Muscle of leg (tissue), 11 donors: ENCODE results near the gene POLD2. TPM values are rescaled to one million over a fixed set of nuclear protein-coding genes. Genes with fewer than 3 reads are reported as not detected.

ENCODE experiments used
- DNase-seq: peaks from one replicate; pipeline ENCODE4 v3.0.0; 2013
- H3K27ac ChIP-seq: one replicate; pipeline ENCODE4 v1.5.1; 2013; ENCODE audit warnings: mild to moderate bottlenecking, low read length, control low read depth
- H3K27me3 ChIP-seq: one replicate; pipeline ENCODE4 v1.6.1; 2013; ENCODE audit warnings: low read length; ENCODE audit not compliant: control insufficient read depth, insufficient read depth
- H3K36me3 ChIP-seq: one replicate; pipeline ENCODE4 v1.6.1; 2013; ENCODE audit warnings: low read length; ENCODE audit not compliant: control insufficient read depth, insufficient read depth
- H3K4me1 ChIP-seq: one replicate; pipeline ENCODE4 v1.6.1; 2013; ENCODE audit warnings: low read length; ENCODE audit not compliant: control insufficient read depth, insufficient read depth
- H3K4me3 ChIP-seq: one replicate; pipeline ENCODE4 v1.5.1; 2013; ENCODE audit warnings: low read length, control low read depth
- H3K9me3 ChIP-seq: replicated peaks from 2 replicates; pipeline ENCODE4 v1.6.1; 2013; ENCODE audit warnings: low read depth, low read length; ENCODE audit not compliant: control insufficient read depth
- WGBS: methylation state at CpG from one replicate; pipeline ENCODE4 v1.1.5; 2013; ENCODE audit warnings: missing lambda C conversion rate; ENCODE audit not compliant: insufficient coverage; 5-methylcytosine and 5-hydroxymethylcytosine counted together
- polyA plus RNA-seq, 8 donors: library from polyadenylated mRNA; unstranded; fragments of 120-200 nt; gene quantifications; one replicate each; pipeline versions ENCODE4 v1.2.1 to v1.2.3, GENCODE V29; 2013; ENCODE audit warnings: inconsistent platforms in 1 of 8, low replicate concordance in 1 of 8; ENCODE audit not compliant: insufficient read length in 8 of 8, insufficient read depth in 1 of 8
- total RNA-seq: library from RNA; stranded (reverse); fragments of 120-200 nt; gene quantifications from one replicate; pipeline ENCODE4 v1.2.4, GENCODE V29; 2013

Gene POLD2
- total and polyA plus RNA-seq, 9 donors = 60.3 to 93.9 (median 81.7) TPM

DNA sequence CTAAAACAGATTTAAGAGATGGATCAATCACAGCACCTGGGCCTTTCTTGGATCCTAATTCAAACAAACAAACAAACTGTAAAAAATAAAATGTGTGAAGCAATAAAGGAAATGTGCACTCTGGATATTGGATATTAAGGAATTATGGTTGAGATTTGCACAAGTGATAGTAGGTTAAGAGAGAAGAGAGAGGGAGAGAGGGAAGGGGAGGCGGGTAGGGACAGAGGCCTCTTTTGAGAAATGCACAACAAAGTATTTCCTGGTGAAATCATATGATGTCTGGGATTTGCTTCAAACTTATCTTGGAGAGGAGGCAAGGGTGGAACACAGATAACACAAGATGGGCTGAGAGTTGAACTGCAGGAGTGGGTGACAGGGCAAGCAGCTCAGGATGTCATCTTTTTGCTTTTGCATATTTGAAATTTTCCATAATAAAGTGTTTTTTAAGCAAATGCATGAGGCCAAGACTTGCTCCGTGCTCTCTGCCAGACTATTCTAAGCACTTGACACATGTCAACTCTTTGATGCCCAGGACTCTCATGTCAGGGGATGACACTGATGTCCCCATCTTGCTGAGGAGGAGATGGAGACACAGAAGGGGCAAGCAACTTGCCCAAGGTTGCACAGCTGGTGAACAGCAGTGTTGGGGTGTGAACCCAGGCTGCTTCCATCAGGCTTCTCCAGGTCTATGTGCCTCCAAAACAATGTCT lies 28.3 kb downstream of the POLD2 start:
- no peaks in the 10 kb centered on the region for H3K27me3 ChIP-seq
- H3K9me3 ChIP-seq = no peaks in the 10 kb centered on the region

DNA sequence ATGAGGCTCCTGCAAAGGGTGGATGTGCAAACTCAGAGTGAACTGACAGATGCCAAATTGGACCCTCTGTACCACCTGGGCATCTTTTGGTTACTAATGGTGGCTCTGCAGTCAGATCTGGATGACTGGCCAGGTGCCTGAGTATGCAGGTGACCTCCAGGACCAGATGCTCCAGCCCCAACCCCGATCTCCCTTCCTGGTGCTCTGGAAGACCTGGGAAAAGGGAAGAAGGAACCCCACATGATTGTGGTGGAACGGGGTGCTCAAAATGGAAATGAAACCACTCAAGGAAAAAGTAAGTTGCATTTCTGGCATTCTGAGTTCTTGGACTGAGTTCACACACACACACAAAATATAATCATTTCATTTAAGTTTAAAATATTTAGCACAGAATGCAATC lies 29.0 kb downstream of the POLD2 start:
- Histone ChIP-seq H3K4me3 (no peak overlapping the region), H3K36me3 (no peaks in the 10 kb centered on the region), H3K27me3 (no peaks in the 10 kb centered on the region), H3K27ac (no peak overlapping the region), H3K9me3 (no peaks in the 10 kb centered on the region), H3K4me1 (peaks cover 11% of the 10 kb centered on the region)
- WGBS = no CpG with 5 or more reads among the region's 2 CpGs
- no peak for DNase-seq

More for the DNA sequence above, 28.3 kb downstream of the POLD2 start:
- peaks cover 13% of the 10 kb centered on the region for H3K4me1 ChIP-seq
- H3K36me3 ChIP-seq = no peaks in the 10 kb centered on the region
- no peak overlapping the region for H3K4me3 ChIP-seq
- DNase-seq = no peak
- peak overlapping the region; percentile 38 for H3K27ac ChIP-seq
- 29% methylated on average over 1 of the region's 2 CpGs for WGBS

DNA sequence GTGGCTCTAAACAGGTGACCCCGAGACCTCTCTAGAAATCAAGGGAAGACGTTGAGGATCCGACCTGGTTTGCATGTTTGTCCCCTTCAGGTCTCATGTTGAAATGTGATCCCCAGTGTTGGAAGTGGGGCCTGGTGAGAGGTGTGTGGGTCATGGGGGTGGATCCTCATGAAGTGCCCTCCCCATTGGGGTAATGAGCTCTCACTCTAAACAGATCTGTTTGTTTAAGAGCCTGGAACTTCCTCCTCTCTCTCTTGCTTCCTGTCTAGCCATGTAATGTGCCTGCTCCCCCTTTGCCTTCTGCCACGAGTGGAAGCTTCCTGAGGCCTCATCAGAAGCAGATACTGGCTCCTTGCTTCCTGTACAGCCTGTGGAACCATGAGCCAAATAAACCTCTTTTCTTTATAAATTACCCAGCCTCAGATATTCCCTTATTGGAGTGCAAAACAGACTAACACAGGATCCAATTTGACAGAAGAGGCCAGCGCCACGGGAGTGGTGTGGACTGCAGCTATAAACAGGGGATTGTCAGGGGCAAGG lies 30.2 kb downstream of the POLD2 start:
- 86% methylated on average over 4 of the region's 6 CpGs for WGBS
- no peaks in the 10 kb centered on the region for H3K27me3 ChIP-seq
- DNase-seq = no peak
- H3K4me1 ChIP-seq = peaks cover 18% of the 10 kb centered on the region
- no peaks in the 10 kb centered on the region for H3K9me3 ChIP-seq
- H3K36me3 ChIP-seq = no peaks in the 10 kb centered on the region
- no peak overlapping the region for H3K27ac ChIP-seq
- no peak overlapping the region for H3K4me3 ChIP-seq

DNA sequence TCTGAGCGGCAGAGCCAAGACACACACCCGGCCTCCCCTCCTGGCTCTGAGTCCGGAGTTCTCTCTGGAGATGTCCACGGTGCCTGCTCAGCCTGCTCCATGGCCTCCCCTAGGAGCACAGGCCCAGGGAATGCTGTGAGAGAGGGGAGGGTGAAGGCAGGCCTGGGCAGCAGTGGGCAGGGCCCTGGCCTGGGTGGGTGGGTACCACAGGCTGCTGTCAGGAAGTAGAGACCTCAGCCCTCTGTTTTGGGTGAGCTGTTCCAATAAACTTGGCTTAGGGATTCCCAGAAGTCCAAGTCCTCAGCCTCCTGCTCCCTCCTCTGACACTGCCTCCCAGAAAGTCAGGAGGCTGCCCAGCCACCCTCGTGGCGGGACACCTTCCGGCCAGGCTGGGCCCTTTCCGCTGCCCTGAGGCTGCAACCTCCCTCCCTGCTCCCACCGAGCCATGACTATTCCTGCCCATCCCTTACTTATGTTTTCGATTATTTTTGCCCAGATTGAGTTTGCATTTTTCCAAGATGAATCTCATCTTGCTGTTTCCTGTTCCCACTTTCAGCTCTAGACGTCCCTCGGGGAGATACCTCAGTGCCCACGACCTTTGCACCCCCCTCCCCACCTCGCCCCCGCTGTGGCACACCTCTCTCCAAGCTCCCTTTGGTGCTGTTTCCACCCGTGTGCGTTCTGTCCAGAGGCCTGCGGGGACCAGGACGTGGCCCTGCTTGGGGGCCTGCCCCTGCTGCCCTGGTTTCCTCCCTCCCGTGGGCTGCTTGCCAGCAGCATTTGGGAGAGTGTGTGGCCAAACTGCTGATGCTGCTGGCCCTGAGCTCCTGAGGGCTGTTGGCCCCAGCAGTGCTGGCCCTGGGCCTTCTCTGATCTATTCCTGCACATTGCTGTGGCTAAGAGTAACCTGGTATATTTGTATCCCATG lies 35.2 kb downstream of the POLD2 start:
- Histone ChIP-seq H3K27me3 (no peaks in the 10 kb centered on the region), H3K9me3 (no peaks in the 10 kb centered on the region), H3K27ac (peak overlapping the region; percentile 85), H3K4me1 (peaks cover 20% of the 10 kb centered on the region), H3K36me3 (no peaks in the 10 kb centered on the region), H3K4me3 (no peak overlapping the region)
- WGBS = 26% methylated on average over 19 of the region's 20 CpGs
- peak; percentile 76 for DNase-seq

DNA sequence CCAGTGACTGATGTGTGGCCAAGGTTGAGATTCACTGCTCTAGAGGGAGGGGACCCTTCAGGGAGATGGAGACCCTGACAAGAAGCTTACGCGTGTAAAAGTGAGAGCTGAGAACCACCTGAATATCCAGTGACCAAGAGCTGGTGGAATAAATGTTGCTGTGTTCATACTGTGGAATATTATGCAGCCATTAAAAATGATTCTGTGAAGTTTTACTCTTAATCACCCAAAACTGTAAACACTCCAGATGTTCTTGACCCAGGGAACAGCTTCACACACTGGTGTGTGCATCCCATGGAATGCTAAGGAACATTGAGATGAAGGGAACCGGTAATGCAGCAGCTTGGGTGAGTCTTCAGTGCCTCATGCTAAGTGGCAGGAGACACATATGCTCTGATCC lies 36.7 kb downstream of the POLD2 start:
- Histone ChIP-seq H3K4me1 (peaks cover 20% of the 10 kb centered on the region), H3K4me3 (no peak overlapping the region), H3K9me3 (no peaks in the 10 kb centered on the region), H3K36me3 (no peaks in the 10 kb centered on the region), H3K27ac (no peak overlapping the region), H3K27me3 (no peaks in the 10 kb centered on the region)
- WGBS = 100% methylated on average over 3 of the region's 3 CpGs
- no peak for DNase-seq

DNA sequence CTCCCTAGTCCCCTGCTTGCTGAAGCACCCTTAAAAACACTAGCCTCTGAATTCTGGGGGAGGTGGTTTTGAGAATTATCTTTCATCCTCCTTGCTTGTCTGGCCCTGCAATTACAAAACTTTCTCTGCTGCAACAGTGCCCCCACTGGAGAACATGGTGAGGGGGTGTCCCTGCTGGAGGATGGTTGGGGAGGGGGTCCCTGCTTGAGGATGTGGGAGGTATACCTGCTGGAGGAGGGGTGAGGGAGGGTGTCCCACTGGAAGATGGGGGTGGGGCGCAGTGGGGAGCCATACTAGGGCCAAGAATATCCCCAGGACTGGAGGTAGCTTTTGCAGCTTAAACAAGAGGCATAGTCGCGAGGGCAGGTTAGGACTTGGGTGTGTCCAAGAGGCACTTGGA lies 37.8 kb downstream of the POLD2 start:
- H3K4me1 ChIP-seq = peaks cover 31% of the 10 kb centered on the region
- WGBS = 73% methylated on average over 3 of the region's 3 CpGs
- H3K27me3 ChIP-seq = no peaks in the 10 kb centered on the region
- H3K36me3 ChIP-seq = peaks cover 1% of the 10 kb centered on the region
- no peak overlapping the region for H3K27ac ChIP-seq
- H3K4me3 ChIP-seq = no peak overlapping the region
- no peak for DNase-seq
- H3K9me3 ChIP-seq = no peaks in the 10 kb centered on the region

DNA sequence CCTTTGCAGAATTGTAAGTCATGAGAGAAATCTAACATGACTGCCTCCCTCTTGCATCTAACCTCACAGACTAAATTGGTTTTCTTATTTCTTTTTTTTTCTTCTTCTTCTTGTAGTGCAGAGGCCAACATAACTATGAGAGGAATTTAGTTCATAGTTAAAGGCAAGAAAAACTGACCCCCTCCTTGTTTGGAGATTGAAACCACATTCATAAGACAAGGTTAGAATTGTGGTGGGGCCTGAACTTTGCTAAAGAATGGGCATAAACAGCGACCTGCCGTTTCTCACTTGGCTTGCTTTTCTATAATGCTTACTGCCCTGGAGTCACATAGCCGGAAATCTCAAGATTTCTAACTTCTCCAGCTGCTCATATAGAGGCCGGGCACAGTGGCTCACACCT lies 38.6 kb downstream of the POLD2 start:
- Histone ChIP-seq H3K4me1 (peaks cover 33% of the 10 kb centered on the region), H3K36me3 (peaks cover 10% of the 10 kb centered on the region), H3K9me3 (no peaks in the 10 kb centered on the region), H3K27ac (peak overlapping the region; percentile 17), H3K4me3 (no peak overlapping the region), H3K27me3 (no peaks in the 10 kb centered on the region)
- WGBS = 68% methylated on average over 4 of the region's 4 CpGs
- DNase-seq = no peak

DNA sequence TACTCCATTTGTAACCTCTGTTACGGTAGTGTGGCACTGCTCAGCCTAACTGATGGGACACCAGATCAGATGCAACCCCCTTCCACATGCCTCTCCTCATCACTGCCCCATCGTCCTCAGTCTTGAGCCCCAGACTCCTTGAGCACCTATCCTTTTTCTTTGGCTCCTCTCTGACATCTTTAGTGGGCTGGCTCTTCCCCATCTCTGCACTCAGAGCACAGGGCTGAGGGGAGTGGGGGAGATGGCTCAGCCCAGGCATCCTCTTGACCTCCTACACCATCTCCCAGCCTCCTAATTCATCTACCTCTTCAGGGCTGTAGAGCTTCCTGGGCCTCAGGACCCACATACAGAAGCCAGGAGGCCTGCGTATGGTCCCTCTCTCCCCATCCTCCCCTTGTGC lies 39.6 kb downstream of the POLD2 start:
- 67% methylated on average over 1 of the region's 3 CpGs for WGBS
- Histone ChIP-seq H3K27me3 (no peaks in the 10 kb centered on the region), H3K4me1 (peaks cover 33% of the 10 kb centered on the region), H3K9me3 (no peaks in the 10 kb centered on the region), H3K27ac (no peak overlapping the region), H3K36me3 (peaks cover 19% of the 10 kb centered on the region), H3K4me3 (no peak overlapping the region)
- no peak for DNase-seq

DNA sequence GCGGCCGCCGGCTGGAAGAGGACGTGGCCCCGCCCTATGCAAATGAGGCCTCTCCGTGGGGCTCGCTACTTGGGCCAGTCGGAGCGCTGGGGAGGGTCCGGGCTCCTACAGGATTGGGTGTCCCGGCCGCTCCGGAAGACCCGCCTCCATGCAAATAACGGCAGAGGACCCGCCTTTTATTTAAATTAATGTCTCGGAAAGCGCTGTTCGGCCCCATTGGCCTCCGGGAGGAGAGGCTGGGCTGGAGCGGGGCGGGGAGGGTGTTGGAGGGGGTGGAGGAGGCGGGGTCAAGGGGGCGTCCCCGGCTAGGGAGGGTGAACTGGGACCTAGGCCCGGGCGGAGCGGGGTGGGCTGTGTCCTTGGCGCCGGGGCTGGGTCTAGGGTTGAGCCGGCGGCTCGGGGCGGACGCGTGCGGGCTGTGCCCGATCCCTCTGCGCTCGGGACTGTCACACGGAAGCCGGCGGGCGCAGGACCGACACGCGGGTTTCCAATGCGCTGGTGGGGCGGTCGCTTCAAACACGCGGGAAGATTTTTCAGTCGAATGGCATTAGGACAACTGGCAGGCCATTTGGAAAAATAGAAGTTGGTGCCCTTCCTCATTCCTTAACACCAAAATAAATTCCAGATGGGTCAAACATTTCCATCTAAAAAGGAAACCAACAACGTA lies 40.7 kb downstream of the POLD2 start:
- Histone ChIP-seq H3K4me1 (peaks cover 22% of the 10 kb centered on the region), H3K27ac (peak overlapping the region; percentile 83)
- under 1% methylated on average over 37 of the region's 54 CpGs for WGBS

More for the DNA sequence above, 40.7 kb downstream of the POLD2 start:
- DNase-seq = peak; percentile 100
- Histone ChIP-seq H3K36me3 (peaks cover 29% of the 10 kb centered on the region), H3K27me3 (no peaks in the 10 kb centered on the region), H3K4me3 (peak overlapping the region; percentile 89), H3K9me3 (no peaks in the 10 kb centered on the region)
